Measurements from ENCODE around the gene HOMER1. TPM values are rescaled to one million over a fixed set of nuclear protein-coding genes. Genes with fewer than 3 reads are reported as not detected.
"Not testable (repeated sequence)": the region's sequence is repeated elsewhere in the genome, so short reads cannot be mapped to it uniquely, and the experiment has no call there.

Gene HOMER1
- total and polyA plus RNA-seq, 4 donors: 13.6 to 47.9 (median 27.1) TPM

DNA sequence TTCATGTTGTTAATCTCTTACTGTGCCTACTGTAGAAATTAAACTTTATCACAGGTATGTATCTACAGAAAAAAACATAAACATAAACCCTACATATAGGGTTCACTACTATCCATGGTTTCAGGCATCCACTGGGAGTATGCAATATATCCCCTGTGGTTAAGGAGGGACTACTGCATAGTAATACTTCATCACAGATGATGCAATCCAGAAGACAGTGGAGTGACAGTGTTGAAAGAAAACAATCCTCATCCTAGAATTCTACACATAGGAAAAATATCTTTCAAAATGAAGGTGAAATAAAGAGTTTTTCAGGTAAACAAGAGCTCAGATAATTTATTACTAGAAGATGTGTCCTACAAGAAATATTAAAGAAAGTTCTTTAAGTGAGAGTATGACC is 105.9 kb downstream of the HOMER1 start:
- H3K4me3 ChIP-seq (ENCODE audit: low read depth, low read length): no peak overlapping the region
- no peak for DNase-seq (ENCODE audit: low read depth in 4 of 6, low spot score in 6 of 6)
- H3K27me3 ChIP-seq (ENCODE audit: control insufficient read depth, insufficient read depth, low read length): no peaks in the 10 kb centered on the region
- H3K4me1 ChIP-seq (ENCODE audit: control insufficient read depth, insufficient read depth, low read length): no peaks in the 10 kb centered on the region
- H3K27ac ChIP-seq (ENCODE audit: low read depth, low read length): no peak overlapping the region
- H3K36me3 ChIP-seq (ENCODE audit: control insufficient read depth, insufficient read depth, low read length): peaks cover 2% of the 10 kb centered on the region
- H3K9me3 ChIP-seq (ENCODE audit: control insufficient read depth, insufficient read depth, low read length): peaks cover 5% of the 10 kb centered on the region

DNA sequence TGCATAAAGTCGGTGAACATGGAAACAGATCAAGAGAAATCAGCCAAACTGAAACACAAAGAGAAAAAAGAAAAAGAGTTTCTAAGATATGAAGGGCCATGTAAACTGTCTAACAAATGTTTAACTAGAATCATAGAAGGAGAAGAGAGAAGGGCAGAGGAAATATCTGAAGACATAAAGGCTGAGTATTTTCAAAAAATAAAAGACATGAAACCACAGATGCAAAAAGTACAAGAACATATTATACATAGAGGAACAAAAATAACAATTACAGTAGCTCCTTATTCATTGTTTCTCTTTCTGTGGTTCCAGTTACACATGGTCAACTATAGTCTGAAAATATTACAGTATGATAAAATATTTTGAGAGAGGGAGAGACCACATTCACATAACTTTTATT is 106.3 kb downstream of the HOMER1 start:
- H3K4me1 ChIP-seq (ENCODE audit: control insufficient read depth, insufficient read depth, low read length): no peaks in the 10 kb centered on the region
- no peak for DNase-seq (ENCODE audit: low read depth in 4 of 6, low spot score in 6 of 6)
- H3K36me3 ChIP-seq (ENCODE audit: control insufficient read depth, insufficient read depth, low read length): peaks cover 2% of the 10 kb centered on the region
- no peak overlapping the region for H3K27ac ChIP-seq (ENCODE audit: low read depth, low read length)
- no peaks in the 10 kb centered on the region for H3K27me3 ChIP-seq (ENCODE audit: control insufficient read depth, insufficient read depth, low read length)
- no CpG with 5 or more reads among the region's 1 CpG for WGBS (ENCODE audit: insufficient coverage)
- no peak overlapping the region for H3K4me3 ChIP-seq (ENCODE audit: low read depth, low read length)
- H3K9me3 ChIP-seq (ENCODE audit: control insufficient read depth, insufficient read depth, low read length): peaks cover 5% of the 10 kb centered on the region

DNA sequence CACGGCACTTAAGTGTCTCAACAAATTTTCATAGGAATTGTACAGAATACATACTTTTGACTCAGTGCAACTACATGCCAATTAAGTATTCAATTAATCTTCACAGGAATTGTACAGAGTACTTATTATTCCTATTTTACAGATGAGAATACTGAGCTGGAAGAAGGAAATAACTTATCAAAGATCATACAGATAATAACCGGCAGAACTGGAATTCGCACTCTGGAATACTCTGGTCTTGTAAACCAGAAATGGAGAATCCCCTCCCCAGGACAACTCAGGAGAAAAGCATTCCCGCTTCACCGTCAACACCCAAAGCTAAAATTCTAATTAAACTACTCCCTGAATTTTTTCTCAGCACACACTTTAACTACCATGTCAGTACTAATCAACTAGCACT is 112.7 kb downstream of the HOMER1 start:
- no peak overlapping the region for H3K27ac ChIP-seq (ENCODE audit: low read depth, low read length)
- H3K27me3 ChIP-seq (ENCODE audit: control insufficient read depth, insufficient read depth, low read length): no peaks in the 10 kb centered on the region
- no peaks in the 10 kb centered on the region for H3K36me3 ChIP-seq (ENCODE audit: control insufficient read depth, insufficient read depth, low read length)
- no peak for DNase-seq (ENCODE audit: low read depth in 4 of 6, low spot score in 6 of 6)
- no peaks in the 10 kb centered on the region for H3K4me1 ChIP-seq (ENCODE audit: control insufficient read depth, insufficient read depth, low read length)
- WGBS (ENCODE audit: insufficient coverage): 93% methylated on average over 3 of the region's 5 CpGs
- no peaks in the 10 kb centered on the region for H3K9me3 ChIP-seq (ENCODE audit: control insufficient read depth, insufficient read depth, low read length)
- no peak overlapping the region for H3K4me3 ChIP-seq (ENCODE audit: low read depth, low read length)

DNA sequence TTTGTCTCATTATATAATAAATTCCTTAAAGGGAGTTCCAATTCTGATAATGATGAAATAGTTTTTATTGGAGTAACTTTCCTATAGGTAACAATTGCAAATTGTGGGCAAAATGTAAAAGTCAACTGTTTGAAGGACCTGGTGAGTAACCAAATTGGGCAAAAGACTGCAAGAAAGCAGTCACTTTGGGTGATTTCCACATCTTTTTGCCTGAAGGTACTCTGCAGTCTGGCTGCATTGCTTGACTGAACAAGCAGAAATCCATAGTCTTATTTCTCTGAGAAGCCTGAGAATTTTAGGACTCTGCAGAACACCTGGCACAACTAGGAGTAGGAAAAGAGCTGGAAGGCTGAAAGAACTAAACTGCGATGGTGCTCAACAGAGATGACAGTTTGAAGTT is 114.9 kb downstream of the HOMER1 start:
- DNase-seq (ENCODE audit: low read depth in 4 of 6, low spot score in 6 of 6): no peak
- 100% methylated on average over 1 of the region's 1 CpG for WGBS (ENCODE audit: insufficient coverage)
- H3K27ac ChIP-seq (ENCODE audit: low read depth, low read length): no peak overlapping the region

DNA sequence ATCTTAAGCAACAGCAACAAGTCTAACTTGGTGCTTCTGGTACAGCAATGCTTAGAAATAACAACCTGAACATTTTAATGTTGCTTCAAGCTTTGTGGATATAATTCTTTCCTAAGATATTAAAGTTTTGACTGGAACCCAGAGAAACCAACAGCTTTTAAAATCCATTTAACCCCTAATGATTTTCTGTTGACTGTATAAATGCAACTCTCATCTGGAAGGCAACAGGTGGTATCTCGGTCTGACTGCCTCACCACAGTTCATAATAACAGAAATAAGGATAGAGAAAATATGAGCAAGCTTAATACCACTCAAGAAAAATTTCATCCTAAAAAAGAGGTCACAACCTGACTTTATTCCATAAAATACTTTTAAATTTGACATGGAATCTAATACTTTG is 116.9 kb downstream of the HOMER1 start:
- WGBS (ENCODE audit: insufficient coverage): no CpG with 5 or more reads among the region's 1 CpG
- H3K4me1 ChIP-seq (ENCODE audit: control insufficient read depth, insufficient read depth, low read length): no peaks in the 10 kb centered on the region
- H3K36me3 ChIP-seq (ENCODE audit: control insufficient read depth, insufficient read depth, low read length): peaks cover 3% of the 10 kb centered on the region
- no peak overlapping the region for H3K27ac ChIP-seq (ENCODE audit: low read depth, low read length)
- no peak overlapping the region for H3K4me3 ChIP-seq (ENCODE audit: low read depth, low read length)
- no peak for DNase-seq (ENCODE audit: low read depth in 4 of 6, low spot score in 6 of 6)
- H3K27me3 ChIP-seq (ENCODE audit: control insufficient read depth, insufficient read depth, low read length): no peaks in the 10 kb centered on the region
- no peaks in the 10 kb centered on the region for H3K9me3 ChIP-seq (ENCODE audit: control insufficient read depth, insufficient read depth, low read length)

More for the DNA sequence above, 114.9 kb downstream of the HOMER1 start:
- no peak overlapping the region for H3K4me3 ChIP-seq (ENCODE audit: low read depth, low read length)
- no peaks in the 10 kb centered on the region for H3K27me3 ChIP-seq (ENCODE audit: control insufficient read depth, insufficient read depth, low read length)
- H3K4me1 ChIP-seq (ENCODE audit: control insufficient read depth, insufficient read depth, low read length): no peaks in the 10 kb centered on the region
- no peaks in the 10 kb centered on the region for H3K9me3 ChIP-seq (ENCODE audit: control insufficient read depth, insufficient read depth, low read length)
- H3K36me3 ChIP-seq (ENCODE audit: control insufficient read depth, insufficient read depth, low read length): no peaks in the 10 kb centered on the region

DNA sequence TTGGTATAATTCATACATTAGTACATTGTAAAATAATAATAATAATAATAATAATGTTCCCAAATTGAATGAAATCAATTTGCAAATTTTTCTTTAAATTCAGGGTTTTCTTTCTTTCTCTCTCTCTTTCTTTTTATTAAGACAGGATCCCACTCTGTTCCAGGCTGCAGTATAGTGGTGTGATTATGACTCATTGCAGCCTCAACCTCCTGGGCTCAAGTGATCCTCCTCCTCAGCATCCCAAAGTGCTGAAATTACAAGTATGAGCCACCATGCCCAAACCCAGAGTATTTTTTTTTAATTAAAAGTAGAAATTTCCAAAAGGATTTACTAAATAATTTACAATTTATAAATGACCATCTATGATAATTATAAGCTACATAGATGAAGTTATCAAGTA is 117.7 kb downstream of the HOMER1 start:
- Histone ChIP-seq H3K27ac (ENCODE audit: low read depth, low read length) (no peak overlapping the region), H3K36me3 (ENCODE audit: control insufficient read depth, insufficient read depth, low read length) (peaks cover 3% of the 10 kb centered on the region), H3K4me3 (ENCODE audit: low read depth, low read length) (no peak overlapping the region), H3K9me3 (ENCODE audit: control insufficient read depth, insufficient read depth, low read length) (no peaks in the 10 kb centered on the region), H3K4me1 (ENCODE audit: control insufficient read depth, insufficient read depth, low read length) (no peaks in the 10 kb centered on the region), H3K27me3 (ENCODE audit: control insufficient read depth, insufficient read depth, low read length) (no peaks in the 10 kb centered on the region)
- DNase-seq (ENCODE audit: low read depth in 4 of 6, low spot score in 6 of 6): no peak

DNA sequence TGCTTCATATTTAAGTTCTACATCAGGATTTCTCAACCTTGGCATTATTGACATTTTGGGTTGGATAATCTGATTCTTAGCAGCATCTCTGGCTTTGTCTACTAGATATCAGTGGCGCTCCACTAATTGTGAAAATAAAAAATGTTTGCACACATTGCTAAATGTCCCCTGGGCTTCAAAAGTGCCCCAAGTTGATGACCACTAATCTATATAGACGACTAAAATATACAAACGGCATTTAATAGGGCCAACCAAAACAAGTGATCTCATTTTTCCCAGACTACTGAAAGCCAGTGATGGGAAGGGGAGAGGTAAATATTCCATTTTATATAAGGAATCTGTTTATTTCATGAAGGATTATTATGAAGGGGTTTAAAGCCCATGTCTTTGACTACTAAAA is 118.6 kb downstream of the HOMER1 start:
- no peak overlapping the region for H3K4me3 ChIP-seq (ENCODE audit: low read depth, low read length)
- H3K36me3 ChIP-seq (ENCODE audit: control insufficient read depth, insufficient read depth, low read length): peaks cover 3% of the 10 kb centered on the region
- H3K27ac ChIP-seq (ENCODE audit: low read depth, low read length): no peak overlapping the region
- no peaks in the 10 kb centered on the region for H3K4me1 ChIP-seq (ENCODE audit: control insufficient read depth, insufficient read depth, low read length)
- H3K27me3 ChIP-seq (ENCODE audit: control insufficient read depth, insufficient read depth, low read length): no peaks in the 10 kb centered on the region
- no CpG with 5 or more reads among the region's 3 CpGs for WGBS (ENCODE audit: insufficient coverage)
- no peaks in the 10 kb centered on the region for H3K9me3 ChIP-seq (ENCODE audit: control insufficient read depth, insufficient read depth, low read length)
- DNase-seq (ENCODE audit: low read depth in 4 of 6, low spot score in 6 of 6): no peak

DNA sequence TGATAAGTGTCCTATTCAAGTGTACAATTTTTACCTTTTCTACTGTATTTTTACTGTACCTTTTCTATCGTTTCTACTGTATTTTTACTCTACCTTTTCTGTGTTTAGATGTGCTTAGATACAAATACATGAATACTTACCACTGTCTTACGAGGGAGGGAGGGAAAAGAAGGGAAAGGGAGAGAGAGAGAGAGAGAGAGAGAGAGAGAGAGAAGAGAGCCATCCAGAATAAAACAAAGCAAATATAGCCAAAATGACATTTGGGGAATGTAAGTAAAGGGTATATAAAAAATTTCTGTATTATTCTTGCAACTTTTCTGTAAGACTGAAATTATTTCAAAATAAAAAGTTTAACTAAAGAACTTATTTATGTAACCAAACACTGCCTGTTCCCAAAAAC is 121.2 kb downstream of the HOMER1 start:
- DNase-seq (ENCODE audit: low read depth in 4 of 6, low spot score in 6 of 6): no peak
- Histone ChIP-seq H3K9me3 (ENCODE audit: control insufficient read depth, insufficient read depth, low read length) (no peaks in the 10 kb centered on the region), H3K4me1 (ENCODE audit: control insufficient read depth, insufficient read depth, low read length) (no peaks in the 10 kb centered on the region), H3K27me3 (ENCODE audit: control insufficient read depth, insufficient read depth, low read length) (no peaks in the 10 kb centered on the region), H3K4me3 (ENCODE audit: low read depth, low read length) (no peak overlapping the region), H3K27ac (ENCODE audit: low read depth, low read length) (no peak overlapping the region), H3K36me3 (ENCODE audit: control insufficient read depth, insufficient read depth, low read length) (peaks cover 3% of the 10 kb centered on the region)
- no CpG with 5 or more reads among the region's 2 CpGs for WGBS (ENCODE audit: insufficient coverage)

DNA sequence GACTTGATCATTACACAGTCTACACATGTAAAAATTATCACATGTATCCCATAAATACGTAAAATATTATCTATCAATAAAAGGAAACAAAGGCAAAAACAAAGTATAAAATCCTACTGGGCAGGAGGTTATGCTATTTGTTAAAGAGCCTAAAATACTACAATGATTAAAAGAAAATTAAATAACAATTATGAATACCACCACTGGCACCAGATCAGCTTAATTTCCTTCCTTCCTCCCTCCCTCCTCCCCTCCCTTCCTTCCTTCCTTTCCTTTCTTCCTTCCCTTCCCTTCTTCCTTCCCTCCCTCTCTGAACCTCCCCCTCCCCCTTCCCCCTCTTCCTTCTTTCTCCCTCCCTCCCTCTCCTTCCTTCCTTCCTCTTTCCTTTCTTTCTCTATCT is 127.3 kb downstream of the HOMER1 start:
- peaks cover 4% of the 10 kb centered on the region for H3K9me3 ChIP-seq (ENCODE audit: control insufficient read depth, insufficient read depth, low read length)
- H3K4me3 ChIP-seq (ENCODE audit: low read depth, low read length): no peak overlapping the region
- no peaks in the 10 kb centered on the region for H3K27me3 ChIP-seq (ENCODE audit: control insufficient read depth, insufficient read depth, low read length)
- no peak overlapping the region for H3K27ac ChIP-seq (ENCODE audit: low read depth, low read length)
- no peak for DNase-seq (ENCODE audit: low read depth in 4 of 6, low spot score in 6 of 6)
- WGBS (ENCODE audit: insufficient coverage): no CpG with 5 or more reads among the region's 1 CpG
- no peaks in the 10 kb centered on the region for H3K4me1 ChIP-seq (ENCODE audit: control insufficient read depth, insufficient read depth, low read length)
- H3K36me3 ChIP-seq (ENCODE audit: control insufficient read depth, insufficient read depth, low read length): no peaks in the 10 kb centered on the region

DNA sequence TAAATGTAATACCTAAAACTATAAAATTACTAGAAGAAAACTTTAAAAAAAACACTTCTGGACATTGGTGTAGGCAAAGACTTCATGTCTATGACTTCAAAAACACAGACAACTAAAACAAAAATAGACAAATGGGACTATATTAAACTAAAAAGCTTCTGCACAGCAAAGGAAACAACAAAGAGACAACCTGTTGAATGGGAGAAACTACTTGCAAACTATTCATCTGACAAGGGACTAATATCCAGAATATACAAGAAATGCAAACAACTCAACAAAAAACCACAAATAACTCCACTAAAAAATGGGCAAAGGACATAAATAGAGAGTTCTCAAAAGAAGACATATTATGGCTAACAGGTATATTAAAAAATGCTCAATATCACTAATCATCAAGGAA is 128.8 kb downstream of the HOMER1 start:
- not testable (repeated sequence) for H3K9me3 ChIP-seq (ENCODE audit: control insufficient read depth, insufficient read depth, low read length); H3K4me3 ChIP-seq (ENCODE audit: low read depth, low read length); DNase-seq (ENCODE audit: low read depth in 4 of 6, low spot score in 6 of 6); H3K4me1 ChIP-seq (ENCODE audit: control insufficient read depth, insufficient read depth, low read length); H3K27me3 ChIP-seq (ENCODE audit: control insufficient read depth, insufficient read depth, low read length); H3K36me3 ChIP-seq (ENCODE audit: control insufficient read depth, insufficient read depth, low read length); H3K27ac ChIP-seq (ENCODE audit: low read depth, low read length)
